ENCODE measurements around the gene ZNF678. TPM values are rescaled to one million over a fixed set of nuclear protein-coding genes. Genes with fewer than 3 reads are reported as not detected.
"Not testable (repeated sequence)": the region's sequence is repeated elsewhere in the genome, so short reads cannot be mapped to it uniquely, and the experiment has no call there.

ZNF678 gene
- total RNA-seq, 1 donor from 2014 or later, result 2.3 TPM

GRCh38 chr1:227548119-227548397 is 15.3 kb upstream of the ZNF678 start:
- intact Hi-C loops (cut with micrococcal nuclease), result no loop called here
- no peaks in the 10 kb centered on the region for H3K36me3 ChIP-seq
- peaks cover 3% of the 10 kb centered on the region for H3K4me1 ChIP-seq
- no peak for DNase-seq
- H3K4me3 ChIP-seq, result no peak overlapping the region
- TF ChIP-seq, protein P1, sequence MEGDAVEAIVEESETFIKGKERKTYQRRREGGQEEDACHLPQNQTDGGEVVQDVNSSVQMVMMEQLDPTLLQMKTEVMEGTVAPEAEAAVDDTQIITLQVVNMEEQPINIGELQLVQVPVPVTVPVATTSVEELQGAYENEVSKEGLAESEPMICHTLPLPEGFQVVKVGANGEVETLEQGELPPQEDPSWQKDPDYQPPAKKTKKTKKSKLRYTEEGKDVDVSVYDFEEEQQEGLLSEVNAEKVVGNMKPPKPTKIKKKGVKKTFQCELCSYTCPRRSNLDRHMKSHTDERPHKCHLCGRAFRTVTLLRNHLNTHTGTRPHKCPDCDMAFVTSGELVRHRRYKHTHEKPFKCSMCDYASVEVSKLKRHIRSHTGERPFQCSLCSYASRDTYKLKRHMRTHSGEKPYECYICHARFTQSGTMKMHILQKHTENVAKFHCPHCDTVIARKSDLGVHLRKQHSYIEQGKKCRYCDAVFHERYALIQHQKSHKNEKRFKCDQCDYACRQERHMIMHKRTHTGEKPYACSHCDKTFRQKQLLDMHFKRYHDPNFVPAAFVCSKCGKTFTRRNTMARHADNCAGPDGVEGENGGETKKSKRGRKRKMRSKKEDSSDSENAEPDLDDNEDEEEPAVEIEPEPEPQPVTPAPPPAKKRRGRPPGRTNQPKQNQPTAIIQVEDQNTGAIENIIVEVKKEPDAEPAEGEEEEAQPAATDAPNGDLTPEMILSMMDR (IDR thresholded peaks at IDR 0.05; ENCODE audit: borderline replicate concordance), result no peak
- no peaks in the 10 kb centered on the region for H3K27me3 ChIP-seq (ENCODE audit: low read depth)
- no peak overlapping the region for H3K27ac ChIP-seq (replicated peaks)
- peaks cover 22% of the 10 kb centered on the region for H3K9me3 ChIP-seq (replicated peaks)

DNA sequence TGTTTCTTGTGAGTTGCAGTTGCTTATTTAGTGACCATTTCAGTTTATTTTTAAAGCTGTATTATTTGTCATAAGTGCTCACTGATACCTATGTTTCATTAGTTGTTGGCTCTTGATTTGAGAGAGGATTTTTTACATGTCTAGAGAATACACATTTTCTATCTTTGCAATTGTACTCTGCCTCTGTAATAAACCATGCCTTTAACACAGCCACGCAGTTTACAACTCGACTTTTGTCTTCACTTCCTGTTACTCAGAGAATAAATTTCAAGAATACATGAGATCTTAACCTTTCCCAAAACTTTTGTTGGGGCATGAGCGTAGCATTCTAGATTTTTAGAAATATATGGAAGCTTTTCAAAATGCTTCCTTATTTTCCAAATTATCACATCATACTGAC is 14.9 kb upstream of the ZNF678 start:
- Histone ChIP-seq H3K27me3 (ENCODE audit: low read depth) (no peaks in the 10 kb centered on the region), H3K4me3 (no peak overlapping the region), H3K36me3 (no peaks in the 10 kb centered on the region), H3K27ac (replicated peaks) (no peak overlapping the region), H3K9me3 (replicated peaks) (peaks cover 26% of the 10 kb centered on the region), H3K4me1 (no peaks in the 10 kb centered on the region)
- TF ChIP-seq, protein P1 (IDR thresholded peaks at IDR 0.05; ENCODE audit: borderline replicate concordance), result no peak
- intact Hi-C loops (cut with micrococcal nuclease), result no loop called here
- no peak for DNase-seq

DNA sequence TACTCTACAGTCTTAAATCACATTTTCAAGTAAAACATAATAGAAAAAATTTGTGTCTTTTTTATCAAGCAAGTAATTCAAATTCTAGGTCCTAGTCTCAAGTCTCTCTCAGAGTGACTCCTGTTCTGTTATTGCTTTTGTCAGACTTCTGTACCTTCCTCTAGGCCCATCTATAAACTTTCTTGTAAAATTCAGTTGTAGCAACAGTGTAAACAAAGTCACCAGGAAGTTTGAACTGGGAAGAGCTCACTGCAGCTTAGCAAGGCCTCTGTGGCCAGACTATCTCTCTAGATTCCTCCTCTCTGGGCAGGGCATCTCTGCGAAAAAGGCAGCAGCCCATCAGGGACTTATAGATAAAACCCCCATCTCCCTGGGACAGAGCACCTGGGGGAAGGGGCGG is 13.5 kb upstream of the ZNF678 start:
- H3K36me3 ChIP-seq, result no peaks in the 10 kb centered on the region
- no peak for DNase-seq
- intact Hi-C loops (cut with micrococcal nuclease), result no loop called here
- H3K4me1 ChIP-seq, result no peaks in the 10 kb centered on the region
- no peak overlapping the region for H3K27ac ChIP-seq (replicated peaks)
- H3K27me3 ChIP-seq (ENCODE audit: low read depth), result peaks cover 6% of the 10 kb centered on the region
- H3K4me3 ChIP-seq, result no peak overlapping the region
- H3K9me3 ChIP-seq (replicated peaks), result peaks cover 38% of the 10 kb centered on the region
- TF ChIP-seq, protein P1 (IDR thresholded peaks at IDR 0.05; ENCODE audit: borderline replicate concordance), result no peak

DNA sequence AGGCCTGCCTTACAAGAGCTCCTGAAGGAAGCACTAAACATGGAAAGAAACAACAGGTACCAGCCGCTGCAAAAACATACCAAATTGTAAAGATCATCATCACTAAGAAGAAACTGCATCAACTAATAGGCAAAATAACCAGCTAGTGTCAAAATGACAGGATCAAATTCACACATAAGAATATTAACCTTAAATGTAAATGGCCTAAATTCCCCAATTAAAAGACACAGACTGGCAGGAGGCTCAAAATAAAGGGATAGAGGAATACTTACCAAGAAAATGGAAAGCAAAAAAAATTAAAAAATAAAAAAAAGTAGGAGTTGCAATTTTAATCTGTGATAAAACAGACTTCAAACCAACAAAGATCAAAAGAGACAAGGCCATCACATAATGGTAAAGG is 11.5 kb upstream of the ZNF678 start:
- H3K36me3 ChIP-seq; H3K27me3 ChIP-seq (ENCODE audit: low read depth); H3K4me1 ChIP-seq; H3K27ac ChIP-seq (replicated peaks); DNase-seq; H3K4me3 ChIP-seq; intact Hi-C loops (cut with micrococcal nuclease): not testable (repeated sequence)
- H3K9me3 ChIP-seq (replicated peaks), result peaks cover 38% of the 10 kb centered on the region

- Histone ChIP-seq H3K4me3 (no peak overlapping the region), H3K27me3 (ENCODE audit: low read depth) (peaks cover 53% of the 10 kb centered on the region), H3K9me3 (replicated peaks) (peaks cover 33% of the 10 kb centered on the region), H3K36me3 (no peaks in the 10 kb centered on the region), H3K4me1 (peaks cover 11% of the 10 kb centered on the region), H3K27ac (replicated peaks) (no peak overlapping the region)
- DNase-seq, result no peak
- TF ChIP-seq, protein P1 (IDR thresholded peaks at IDR 0.05; ENCODE audit: borderline replicate concordance), result no peak
- intact Hi-C loops (cut with micrococcal nuclease), result no loop called here
Observed at GRCh38 chr1:227556288-227556687, 7.1 kb upstream of the ZNF678 start.

- H3K27me3 ChIP-seq (ENCODE audit: low read depth), result peaks cover 64% of the 10 kb centered on the region
- peaks cover 15% of the 10 kb centered on the region for H3K9me3 ChIP-seq (replicated peaks)
- intact Hi-C loops (cut with micrococcal nuclease), result no loop called here
- no peak overlapping the region for H3K27ac ChIP-seq (replicated peaks)
- H3K4me1 ChIP-seq, result peaks cover 11% of the 10 kb centered on the region
- TF ChIP-seq, protein P1 (IDR thresholded peaks at IDR 0.05; ENCODE audit: borderline replicate concordance), result no peak
- H3K4me3 ChIP-seq, result no peak overlapping the region
- DNase-seq, result no peak
- no peaks in the 10 kb centered on the region for H3K36me3 ChIP-seq
Observed at GRCh38 chr1:227557962-227558725, 5.2 kb upstream of the ZNF678 start.

Data from left ventricle myocardium inferior (tissue), 1 donor.